HepG2 (cell line): ENCODE measurements around the gene PCBD2. TPM values are rescaled to one million over a fixed set of nuclear protein-coding genes. Genes with fewer than 3 reads are reported as not detected.

Experiments
- ATAC-seq: fragments of 200-7000 bp; cut with Tn5 transposase; 3 replicates; pipeline ENCODE4 v1.9.1; 2020; ENCODE audit warnings: mild to moderate bottlenecking, moderate library complexity
- BruUV-seq: library from RNA; stranded (reverse); fragments of 400-500 nt; replicated peaks from 2 replicates; lab custom pipeline; 2021; lab: Mats Ljungman, UMichigan
- CTCF ChIA-PET: fragments of 300-600 bp; formaldehyde crosslinking; extraction: SDS; loops from one replicate; lab custom pipeline; 2021; ENCODE audit warnings: low total read pairs, inconsistent platforms, low intra/inter-chr PET ratio; lab: Yijun Ruan, JAX
- POLR2A ChIA-PET: fragments of 350-600 bp; sonication (Branson Sonifier 250); formaldehyde crosslinking; loops from one replicate; lab custom pipeline; 2020; ENCODE audit warnings: antibody characterized with exemption, inconsistent platforms; lab: Yijun Ruan, JAX
- DNase-seq: peaks from one replicate; pipeline ENCODE4 v3.0.0-alpha.2; 2015; ENCODE audit warnings: low spot score
- FAIRE-seq: peaks from 3 replicates; lab custom pipeline; 2011; peaks lifted over from hg19 to GRCh38; lab: Jason Lieb, UNC
- H2AFZ ChIP-seq: one replicate; pipeline ENCODE4 v1.6.1; 2011; ENCODE audit warnings: low read length, inconsistent platforms
- H3K27ac ChIP-seq: fragments of 300-600 bp; 3 replicates; pipeline ENCODE4 v1.8.0; 2011; ENCODE audit warnings: mixed run types, mild to moderate bottlenecking, mixed read lengths, low read length, inconsistent platforms; ENCODE audit not compliant: insufficient read depth; ENCODE audit errors: extremely low read length
- H3K27me3 ChIP-seq, 2 experiments: fragments of 200-600 bp in 1 of 2; 2 replicates in 1 of 2; 3 replicates in 1 of 2; pipeline versions ENCODE4 v1.6.0 to v1.8.0; 2011; ENCODE audit warnings: low read length in 2 of 2, mild to moderate bottlenecking in 2 of 2, moderate library complexity in 2 of 2, inconsistent platforms in 1 of 2; ENCODE audit not compliant: insufficient read depth in 2 of 2, control insufficient read depth in 1 of 2
- H3K36me3 ChIP-seq, 2 experiments: fragments of 200-600 bp in 1 of 2; replicated peaks in 1 of 2; 2 replicates in 1 of 2; 3 replicates in 1 of 2; pipeline versions ENCODE4 v1.5.1 to v1.8.0; 2011; ENCODE audit warnings: low read length in 2 of 2, inconsistent platforms in 1 of 2; ENCODE audit not compliant: insufficient read depth in 2 of 2, control insufficient read depth in 1 of 2
- H3K4me1 ChIP-seq: 2 replicates; pipeline ENCODE4 v1.5.1; 2012; ENCODE audit warnings: low read length, inconsistent platforms; ENCODE audit not compliant: insufficient read depth
- H3K4me2 ChIP-seq: 2 replicates; pipeline ENCODE4 v1.6.0; 2011; ENCODE audit warnings: low read depth, low read length, inconsistent platforms
- H3K4me3 ChIP-seq, 3 experiments: fragments of 200-600 bp in 1 of 3; sonication (generic), shearing (Covaris generic) in 1 of 3; replicated peaks in 1 of 3; 2 replicates each; pipeline ENCODE4 v1.5.1; 2011 to 2016; ENCODE audit warnings: low read length in 3 of 3, inconsistent platforms in 2 of 3, low read depth in 2 of 3, mild to moderate bottlenecking in 2 of 3, control low read depth in 1 of 3, mixed read lengths in 1 of 3; ENCODE audit not compliant: insufficient read depth in 1 of 3
- H3K79me2 ChIP-seq: one replicate; pipeline ENCODE4 v1.6.1; 2011; ENCODE audit warnings: low read length, inconsistent platforms; ENCODE audit not compliant: insufficient read depth
- H3K9ac ChIP-seq: 2 replicates; pipeline ENCODE4 v1.6.0; 2011; ENCODE audit warnings: mild to moderate bottlenecking, low read depth, low read length, inconsistent platforms; ENCODE audit not compliant: insufficient read depth
- H3K9me3 ChIP-seq: 2 replicates; pipeline ENCODE4 v1.5.1; 2012; ENCODE audit warnings: mild to moderate bottlenecking, low read length
- H4K20me1 ChIP-seq: 2 replicates; pipeline ENCODE4 v1.6.0; 2011; ENCODE audit warnings: inconsistent platforms, mild to moderate bottlenecking, low read length, moderate library complexity; ENCODE audit not compliant: insufficient read depth
- BHLHE40 ChIP-seq: IDR thresholded peaks from 2 replicates; pipeline ENCODE4 v1.6.1; 2011; ENCODE audit warnings: low read length, improper control_type of control experiment
- FIP1L1 ChIP-seq: fragments of 200-400 bp; formaldehyde crosslinking; IDR thresholded peaks from 2 replicates; pipeline ENCODE4 v1.6.1; 2018; ENCODE audit warnings: low read depth, mild to moderate bottlenecking, low read length, moderate library complexity, borderline replicate concordance; ENCODE audit not compliant: insufficient read depth
- MAFK ChIP-seq, 2 experiments: IDR thresholded peaks in 1 of 2; conservative IDR thresholded peaks in 1 of 2; 2 replicates each; pipeline ENCODE4 v1.6.1; 2011; ENCODE audit warnings: improper control_type of control experiment in 2 of 2, low read length in 2 of 2
- NFRKB ChIP-seq: fragments of 450-650 bp; IDR thresholded peaks from 2 replicates; pipeline ENCODE4 v1.6.1; 2017
- NR2F2 ChIP-seq: IDR thresholded peaks from 2 replicates; pipeline ENCODE4 v1.6.1; 2012; ENCODE audit warnings: low read depth, inconsistent platforms, borderline replicate concordance
- SKI ChIP-seq: fragments of 450-650 bp; IDR thresholded peaks from one replicate; pipeline ENCODE4 v1.6.1; 2018; ENCODE audit warnings: mild to moderate bottlenecking; ENCODE audit not compliant: partially characterized antibody
- ZBTB3 ChIP-seq: sonication (generic); formaldehyde crosslinking; IDR thresholded peaks from 2 replicates; pipeline ENCODE4 v1.4.0; 2020; ENCODE audit warnings: low read depth, mild to moderate bottlenecking, moderate library complexity, missing genetic modification reagents, borderline replicate concordance
- WGBS: methylation state at CpG from one replicate; pipeline ENCODE4 v1.1.6; 2017; ENCODE audit warnings: low lambda C conversion rate; 5-methylcytosine and 5-hydroxymethylcytosine counted together
- in situ Hi-C: cut with HindIII; loops from 2 replicates; pipeline ENCODE4 v1.10.0; 2017; ENCODE audit warnings: low pct_unique_long_range_greater_than_20kb; ENCODE audit not compliant: extremely low pct_ligation_motif_present
- intact Hi-C: fragments of 100-400 bp; cut with micrococcal nuclease; formaldehyde crosslinking; loops from one replicate; pipeline ENCODE4 v1.10.0; 2022; ENCODE audit not compliant: unreplicated experiment
- polyA plus RNA-seq, 8 experiments: library from polyadenylated mRNA; depleted of rRNA in 3 of 8; stranded (reverse) in 7 of 8; unstranded in 1 of 8; fragments of >200 nt; fragmentation: Illumina TruSeq in 4 of 8; extraction: Trizol in 4 of 8; gene quantifications; 2 replicates each; pipeline versions ENCODE4 v1.2.1 to v1.2.3, GENCODE V29; 2011 to 2016; ENCODE audit warnings: low read depth in 4 of 8, missing spikeins in 1 of 8, mixed read lengths in 1 of 8; ENCODE audit not compliant: insufficient read depth in 1 of 8
- total RNA-seq, 5 experiments: library from RNA; depleted of rRNA; stranded (reverse); fragments of >200 nt; fragmentation: Illumina TruSeq; extraction: Trizol; gene quantifications; 2 replicates each; pipeline ENCODE4 v1.2.3, GENCODE V29; 2016; ENCODE audit warnings: low read depth in 1 of 5

The PCBD2 gene
- total and polyA plus RNA-seq, 2 of the 13 experiments (the other 11 are each of a cell fraction or from before 2014, with no cell fraction given): 5.5 to 12.0 TPM

DNA sequence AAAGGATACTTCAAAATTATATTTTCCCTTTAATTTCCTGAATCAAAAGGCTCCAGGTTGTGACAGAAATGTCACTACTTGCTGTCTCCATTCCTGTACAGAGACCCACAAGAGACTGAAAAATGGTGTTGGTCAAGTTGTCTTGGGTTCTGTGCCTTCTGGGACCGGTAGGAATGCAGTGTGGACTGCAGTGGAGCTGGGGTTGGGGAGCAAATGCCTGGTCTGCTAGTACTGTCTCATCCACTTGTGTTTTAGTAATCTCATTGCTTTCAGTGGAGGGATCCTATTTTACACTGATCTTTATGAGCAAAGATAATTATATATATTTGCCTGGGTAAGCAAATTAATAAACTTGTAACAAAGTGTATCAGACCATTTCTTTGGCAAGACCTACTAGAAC, 38.6 kb downstream of the PCBD2 start:
- Histone ChIP-seq H3K4me1 (peaks cover 12% of the 10 kb centered on the region), H3K27me3 (no peaks in the 10 kb centered on the region), H4K20me1 (no peaks in the 10 kb centered on the region), H3K4me2 (no peak overlapping the region), H3K9ac (no peak overlapping the region), H3K27ac (no peak overlapping the region), H3K79me2 (no peaks in the 10 kb centered on the region), H3K9me3 (no peaks in the 10 kb centered on the region), H3K36me3 (no peaks in the 10 kb centered on the region), H2AFZ (no peak overlapping the region), H3K4me3 (no peak overlapping the region)
- CTCF ChIA-PET: no interaction called here
- ATAC-seq: no peak; the same call in 2 of the 3 replicates
- in situ Hi-C loops: no loop called here
- POLR2A ChIA-PET: no interaction called here
- no peak for DNase-seq
- 0 out of 4 replicates have a peak, but pooled peaks of 1 of the 2 experiments have one; percentile 10 for TF ChIP-seq MAFK (conservative IDR thresholded peaks at IDR 0.05 in 1 of 2, IDR thresholded peaks at IDR 0.05 in 1 of 2; ENCODE audit: low read length in 2 of 2)
- no peak for TF ChIP-seq NR2F2
- WGBS: 80% methylated on average over 1 of the region's 1 CpG
- intact Hi-C loops: no loop called here
- no TSS peak for BruUV-seq
- FAIRE-seq: no peak

DNA sequence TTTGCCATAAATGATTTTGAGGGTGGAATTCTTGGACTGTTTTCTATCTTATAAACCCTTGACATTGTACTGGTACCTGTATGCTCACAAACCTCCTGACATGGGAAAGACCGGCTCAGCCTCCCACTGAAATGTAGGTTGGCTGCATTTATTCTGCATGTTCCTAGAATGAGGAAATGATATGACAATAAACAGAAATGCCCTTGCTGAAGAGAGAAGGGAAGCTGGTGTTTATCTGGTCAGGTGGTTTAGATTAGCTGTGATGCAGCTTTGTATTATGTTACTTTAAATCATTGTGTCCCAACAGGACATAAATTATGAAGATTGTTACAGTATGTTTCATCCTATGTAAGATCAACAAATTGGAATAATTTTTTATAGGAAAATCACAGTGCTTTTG, 39.7 kb downstream of the PCBD2 start:
- in situ Hi-C loops: no loop called here
- CTCF ChIA-PET: no interaction called here
- Histone ChIP-seq H3K27ac (no peak overlapping the region), H4K20me1 (no peaks in the 10 kb centered on the region)
- ATAC-seq: no peak
- DNase-seq: no peak
- BruUV-seq: no TSS peak
- peak; percentile 4 for FAIRE-seq
- no peak for TF ChIP-seq BHLHE40
- no peak for TF ChIP-seq SKI
- TF ChIP-seq ZBTB3: no peak
- TF ChIP-seq NFRKB: no peak
- TF ChIP-seq FIP1L1: no peak
- TF ChIP-seq, all 625 proteins: peak for 0
- Histone ChIP-seq H3K4me2 (no peak overlapping the region), H3K9ac (no peak overlapping the region), H3K79me2 (no peaks in the 10 kb centered on the region), H2AFZ (no peak overlapping the region), H3K9me3 (no peaks in the 10 kb centered on the region), H3K36me3 (no peaks in the 10 kb centered on the region), H3K27me3 (no peaks in the 10 kb centered on the region), H3K4me3 (no peak overlapping the region), H3K4me1 (peaks cover 12% of the 10 kb centered on the region)
- 100% methylated on average over 1 of the region's 1 CpG for WGBS
- intact Hi-C loops: no loop called here
- POLR2A ChIA-PET: no interaction called here
